HG02884 (cell line): ENCODE results near the gene GRIPAP1.

Experiments
- ATAC-seq: cut with Tn5 transposase; IDR thresholded peaks from one replicate; pipeline ENCODE4 v1.9.1; 2021; ENCODE audit warnings: mild to moderate bottlenecking, moderate library complexity; ENCODE audit not compliant: unreplicated experiment

GRIPAP1 gene

GRCh38 chrX:48927736-48928382, 74.2 kb downstream of the GRIPAP1 start:
- no peak for ATAC-seq

DNA sequence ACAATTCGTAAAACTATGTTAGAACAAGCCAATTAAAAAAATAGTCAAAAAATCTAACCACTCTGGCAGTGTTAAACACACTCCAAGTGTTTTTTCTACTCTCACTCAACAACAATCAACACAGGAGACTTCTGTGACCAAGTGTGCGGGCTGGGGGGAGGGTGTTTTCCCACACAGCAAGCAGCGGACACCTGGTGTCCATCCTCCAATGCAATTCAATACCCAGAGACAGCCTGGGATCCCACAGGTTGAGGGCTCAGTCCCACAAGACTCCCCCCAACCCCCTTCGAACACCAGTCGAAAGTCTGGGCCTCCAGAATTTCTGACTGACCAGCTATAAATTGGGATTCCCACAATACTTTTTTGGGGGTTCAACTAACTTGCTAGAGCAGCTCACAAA, 74.9 kb downstream of the GRIPAP1 start:
- ATAC-seq, result no peak

GRCh38 chrX:48924270-48924669, 77.8 kb downstream of the GRIPAP1 start:
- ATAC-seq, result no peak

- ATAC-seq, result no peak
Measured at GRCh38 chrX:48923771-48924170, 78.3 kb downstream of the GRIPAP1 start.
